GM12878 (cell line): ENCODE measurements around the gene BBC3. TPM values are rescaled to one million over a fixed set of nuclear protein-coding genes. Genes with fewer than 3 reads are reported as not detected.

ENCODE experiments used
- ATAC-seq: fragments of 200-7000 bp; cut with Tn5 transposase; 3 replicates; pipeline ENCODE4 v1.9.1; 2020; ENCODE audit warnings: mild to moderate bottlenecking, moderate library complexity
- BruUV-seq: library from RNA; stranded (reverse); fragments of 400-500 nt; replicated peaks from 2 replicates; lab custom pipeline; 2021; lab: Mats Ljungman, UMichigan
- CTCF ChIA-PET: fragments of 300-600 bp; sonication (Branson Sonifier 250); formaldehyde crosslinking; extraction: SDS; loops from one replicate; lab custom pipeline; 2021; ENCODE audit warnings: inconsistent platforms; lab: Yijun Ruan, JAX
- POLR2A ChIA-PET: fragments of 350-600 bp; formaldehyde crosslinking; extraction: SDS; loops from one replicate; lab custom pipeline; 2021; ENCODE audit warnings: inconsistent platforms; lab: Charles Lee
- RAD21 ChIA-PET: fragments of 300-600 bp; sonication (Branson Sonifier 250); formaldehyde crosslinking; loops from one replicate; lab custom pipeline; 2023; ENCODE audit warnings: antibody characterized with exemption; ENCODE audit not compliant: unreplicated experiment; lab: Charles Lee
- SMC1A ChIA-PET: fragments of 300-600 bp; sonication (Branson Sonifier 250); formaldehyde crosslinking; loops from one replicate; lab custom pipeline; 2023; ENCODE audit not compliant: unreplicated experiment, uncharacterized antibody; lab: Charles Lee
- DNase-seq: peaks from one replicate; pipeline ENCODE4 v3.0.0-alpha.2; 2011; ENCODE audit warnings: low read depth, low spot score
- FAIRE-seq: peaks from 3 replicates; lab custom pipeline; 2011; peaks lifted over from hg19 to GRCh38; lab: Jason Lieb, UNC
- H2AFZ ChIP-seq: 2 replicates; pipeline ENCODE4 v1.6.0; 2011; ENCODE audit warnings: low read depth, low read length, control low read depth; ENCODE audit not compliant: control insufficient read depth
- H3K27ac ChIP-seq: 2 replicates; pipeline ENCODE4 v1.5.1; 2011; ENCODE audit warnings: control low read depth; ENCODE audit not compliant: control insufficient read depth, insufficient read depth
- H3K27me3 ChIP-seq, 2 experiments: replicated peaks in 1 of 2; 2 replicates each; pipeline versions ENCODE4 v1.6.0 to v1.6.1; 2011; ENCODE audit warnings: low read length in 1 of 2; ENCODE audit not compliant: control insufficient read depth in 2 of 2, insufficient read depth in 2 of 2
- H3K36me3 ChIP-seq, 2 experiments: 2 replicates each; pipeline ENCODE4 v1.5.1; 2011; ENCODE audit warnings: low read length in 1 of 2; ENCODE audit not compliant: control insufficient read depth in 2 of 2, insufficient read depth in 2 of 2
- H3K4me1 ChIP-seq: 2 replicates; pipeline ENCODE4 v1.6.1; 2011; ENCODE audit warnings: mild to moderate bottlenecking, low read length, moderate library complexity, mixed read lengths; ENCODE audit not compliant: control insufficient read depth, insufficient read depth
- H3K4me2 ChIP-seq: 2 replicates; pipeline ENCODE4 v1.6.0; 2011; ENCODE audit warnings: control low read depth; ENCODE audit not compliant: control insufficient read depth, insufficient read depth
- H3K4me3 ChIP-seq: fragments of 200-600 bp; sonication (generic); 2 replicates; pipeline ENCODE4 v1.5.1; 2016
- H3K79me2 ChIP-seq: 2 replicates; pipeline ENCODE4 v1.6.0; 2011; ENCODE audit warnings: low read length; ENCODE audit not compliant: control insufficient read depth, insufficient read depth
- H3K9ac ChIP-seq: 2 replicates; pipeline ENCODE4 v1.8.0; 2011; ENCODE audit warnings: low read length, control low read depth, mixed read lengths; ENCODE audit not compliant: control insufficient read depth, insufficient read depth
- H3K9me3 ChIP-seq: replicated peaks from 3 replicates; pipeline ENCODE4 v1.5.1; 2011; ENCODE audit warnings: mild to moderate bottlenecking, low read length; ENCODE audit not compliant: control insufficient read depth, insufficient read depth
- H4K20me1 ChIP-seq: 2 replicates; pipeline ENCODE4 v1.6.0; 2011; ENCODE audit not compliant: control insufficient read depth, insufficient read depth
- BCL3 ChIP-seq: IDR thresholded peaks from 2 replicates; pipeline ENCODE4 v1.6.1; 2011; ENCODE audit warnings: borderline replicate concordance, low read depth, mild to moderate bottlenecking, moderate library complexity, low read length; ENCODE audit not compliant: insufficient read depth, poor library complexity, severe bottlenecking
- CREB1 ChIP-seq: IDR thresholded peaks from 2 replicates; pipeline ENCODE4 v1.6.1; 2012; ENCODE audit warnings: low read depth, mild to moderate bottlenecking, inconsistent platforms
- CREM ChIP-seq: IDR thresholded peaks from 2 replicates; pipeline ENCODE4 v1.6.1; 2014; ENCODE audit warnings: antibody characterized with exemption, low read depth
- DPF2 ChIP-seq: fragments of 450-650 bp; IDR thresholded peaks from 2 replicates; pipeline ENCODE4 v1.6.1; 2017; ENCODE audit warnings: mild to moderate bottlenecking
- EED ChIP-seq: sonication (generic); IDR thresholded peaks from 2 replicates; pipeline ENCODE4 v1.6.1; 2016; ENCODE audit warnings: antibody characterized with exemption, low read depth
- ESRRA ChIP-seq: IDR thresholded peaks from 2 replicates; pipeline ENCODE4 v1.6.1; 2012; ENCODE audit warnings: mild to moderate bottlenecking, low read length, improper control_type of control experiment
- FOS ChIP-seq: IDR thresholded peaks from 3 replicates; pipeline ENCODE4 v1.6.1; 2011; ENCODE audit warnings: borderline replicate concordance; ENCODE audit not compliant: insufficient read length; ENCODE audit errors: extremely low read depth
- HDGF ChIP-seq: fragments of 450-650 bp; IDR thresholded peaks from 2 replicates; pipeline ENCODE4 v1.6.1; 2016; ENCODE audit warnings: antibody characterized with exemption
- MTA3 ChIP-seq: IDR thresholded peaks from 2 replicates; pipeline ENCODE4 v1.6.1; 2012; ENCODE audit warnings: low read length, inconsistent platforms, borderline replicate concordance
- SMAD1 ChIP-seq: fragments of 450-650 bp; IDR thresholded peaks from 2 replicates; pipeline ENCODE4 v1.6.1; 2018; ENCODE audit warnings: mild to moderate bottlenecking, low read depth; ENCODE audit not compliant: partially characterized antibody
- SMARCA5 ChIP-seq: fragments of 450-650 bp; IDR thresholded peaks from 2 replicates; pipeline ENCODE4 v1.6.1; 2017; ENCODE audit warnings: mild to moderate bottlenecking
- SP1 ChIP-seq: IDR thresholded peaks from one replicate; pipeline ENCODE4 v1.6.1; 2011; ENCODE audit warnings: low read depth, low read length
- SUZ12 ChIP-seq: fragments of 200-600 bp; sonication (generic); IDR thresholded peaks from one replicate; pipeline ENCODE4 v1.6.1; 2018; ENCODE audit warnings: antibody characterized with exemption, mild to moderate bottlenecking; ENCODE audit not compliant: unreplicated experiment
- TCF3 ChIP-seq: IDR thresholded peaks from 2 replicates; pipeline ENCODE4 v1.6.1; 2012; ENCODE audit warnings: low read depth, mild to moderate bottlenecking, low read length, borderline replicate concordance; ENCODE audit not compliant: insufficient read depth
- TCF7 ChIP-seq: IDR thresholded peaks from 2 replicates; pipeline ENCODE4 v1.6.1; 2014; ENCODE audit warnings: antibody characterized with exemption, borderline replicate concordance
- ZNF207 ChIP-seq: fragments of 450-650 bp; IDR thresholded peaks from 2 replicates; pipeline ENCODE4 v1.6.1; 2014; ENCODE audit warnings: antibody characterized with exemption, mild to moderate bottlenecking, borderline replicate concordance
- ZNF217 ChIP-seq: fragments of 450-650 bp; IDR thresholded peaks from 2 replicates; pipeline ENCODE4 v1.6.1; 2017; ENCODE audit warnings: antibody characterized with exemption, mild to moderate bottlenecking
- ZNF622 ChIP-seq: fragments of 450-650 bp; IDR thresholded peaks from 2 replicates; pipeline ENCODE4 v1.6.1; 2017; ENCODE audit warnings: mild to moderate bottlenecking, inconsistent platforms
- WGBS: methylation state at CpG from one replicate; pipeline ENCODE4 v1.1.6; 2016; ENCODE audit warnings: low lambda C conversion rate; ENCODE audit not compliant: insufficient replicate concordance, insufficient coverage; ENCODE audit errors: missing lambda C conversion rate; 5-methylcytosine and 5-hydroxymethylcytosine counted together
- in situ Hi-C: fragments of 300-500 bp; cut with MboI; formaldehyde crosslinking; loops from 9 replicates; pipeline ENCODE4 v1.14.3; 2018; ENCODE audit warnings: mixed read lengths
- intact Hi-C: fragments of 100-400 bp; cut with micrococcal nuclease; formaldehyde crosslinking; loops from one replicate; pipeline ENCODE4 v1.14.2; 2022; ENCODE audit not compliant: unreplicated experiment
- polyA plus RNA-seq, 11 experiments: library from polyadenylated mRNA; depleted of rRNA in 4 of 11; unstranded in 6 of 11; stranded (reverse) in 5 of 11; fragments of >200 nt; fragmentation: Nextera tagmentation in 4 of 11; fragmentation: Illumina TruSeq in 1 of 11; extraction: Ambion mirVana in 4 of 11; extraction: Trizol in 1 of 11; gene quantifications; 1 replicate in 1 of 11; 2 replicates in 10 of 11; pipeline versions ENCODE4 v1.2.1 to v1.2.3, GENCODE V29; 2011 to 2016; ENCODE audit warnings: inconsistent platforms in 2 of 11, missing spikeins in 2 of 11, low read depth in 1 of 11
- total RNA-seq, 4 experiments: library from RNA; depleted of rRNA in 3 of 4; stranded (reverse); fragments of >200 nt in 3 of 4; fragmentation: Illumina TruSeq in 1 of 4; extraction: Trizol in 1 of 4; gene quantifications; 2 replicates each; pipeline versions ENCODE4 v1.2.1 to v1.2.3, GENCODE V29; 2013 to 2021
- TF ChIP-seq, protein P1 (sequence below): fragments of 150-350 bp; IDR thresholded peaks from 2 replicates; pipeline ENCODE4 v1.6.1; 2014; ENCODE audit warnings: mild to moderate bottlenecking, low read depth, low read length

BBC3 gene
- total and polyA plus RNA-seq, 10 of the 15 experiments (the other 5 are each of a cell fraction or from before 2014, with no cell fraction given) = 0.10 to 17.9 (median 7.5) TPM

GRCh38 chr19:47239152-47239551, 8.2 kb upstream of the BBC3 start (continued):
- TF ChIP-seq, protein P1, sequence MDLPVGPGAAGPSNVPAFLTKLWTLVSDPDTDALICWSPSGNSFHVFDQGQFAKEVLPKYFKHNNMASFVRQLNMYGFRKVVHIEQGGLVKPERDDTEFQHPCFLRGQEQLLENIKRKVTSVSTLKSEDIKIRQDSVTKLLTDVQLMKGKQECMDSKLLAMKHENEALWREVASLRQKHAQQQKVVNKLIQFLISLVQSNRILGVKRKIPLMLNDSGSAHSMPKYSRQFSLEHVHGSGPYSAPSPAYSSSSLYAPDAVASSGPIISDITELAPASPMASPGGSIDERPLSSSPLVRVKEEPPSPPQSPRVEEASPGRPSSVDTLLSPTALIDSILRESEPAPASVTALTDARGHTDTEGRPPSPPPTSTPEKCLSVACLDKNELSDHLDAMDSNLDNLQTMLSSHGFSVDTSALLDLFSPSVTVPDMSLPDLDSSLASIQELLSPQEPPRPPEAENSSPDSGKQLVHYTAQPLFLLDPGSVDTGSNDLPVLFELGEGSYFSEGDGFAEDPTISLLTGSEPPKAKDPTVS = no peak
- no peak for TF ChIP-seq SMARCA5

- in situ Hi-C loops (no loop called here), intact Hi-C loops (no loop called here)
- Histone ChIP-seq H3K27me3 (peaks cover 1 to 4% of the 10 kb centered on the region in 2 experiments; a peak in 2 of 4 replicates), H3K79me2 (peaks cover 3% of the 10 kb centered on the region; the same call in 1 of the 2 replicates), H3K9me3 (no peaks in the 10 kb centered on the region; the same call in 2 of the 3 replicates), H3K9ac (no peak overlapping the region), H3K4me3 (no peak overlapping the region), H4K20me1 (no peaks in the 10 kb centered on the region), H3K4me2 (no peak overlapping the region), H3K27ac (no peak overlapping the region), H2AFZ (no peak overlapping the region), H3K4me1 (peaks cover 23% of the 10 kb centered on the region), H3K36me3 (no peaks in the 10 kb centered on the region)
- SMC1A ChIA-PET = no interaction called here
- BruUV-seq = no TSS peak
- FAIRE-seq (no peak), ATAC-seq (no peak), DNase-seq (no peak)
- CTCF ChIA-PET = interaction anchor here (1.2 to 3.1 kb wide), 4 partner anchors 8 to 26 kb away, joined by 3 to 14 read pairs (median 4); no protein-coding TSS in a partner anchor
- 58% methylated on average over 12 of the region's 12 CpGs for WGBS
- POLR2A ChIA-PET = interaction anchor here (0.7 kb wide), 2 partner anchors 36 to 163 kb away, joined by 4 read pairs; no protein-coding TSS in a partner anchor
- RAD21 ChIA-PET = no interaction called here
- no peak for TF ChIP-seq ZNF622
- TF ChIP-seq SUZ12 = no peak
- TF ChIP-seq DPF2 = no peak
- TF ChIP-seq BCL3 = no peak
- no peak for TF ChIP-seq ZNF207
- TF ChIP-seq, protein P1 = no peak
- no peak for TF ChIP-seq ESRRA
- no peak for TF ChIP-seq TCF7
- no peak for TF ChIP-seq CREB1
- TF ChIP-seq SP1 = no peak
- TF ChIP-seq TCF3 = no peak
- TF ChIP-seq SMAD1 = no peak
- TF ChIP-seq EED = no peak
- TF ChIP-seq CREM = no peak
- no peak for TF ChIP-seq ZNF217
- no peak for TF ChIP-seq MTA3
- TF ChIP-seq HDGF = no peak
- TF ChIP-seq FOS = no peak
- TF ChIP-seq, all 136 proteins: peak for 0
Measured at GRCh38 chr19:47236072-47236675, 5.2 kb upstream of the BBC3 start.
